Dermis blood vessel endothelial cell (primary cell): ENCODE data around the gene ACADL. TPM values are rescaled to one million over a fixed set of nuclear protein-coding genes. Genes with fewer than 3 reads are reported as not detected.

Source experiments
- DNase-seq: peaks from one replicate; pipeline ENCODE4 v3.0.0; 2010
- total RNA-seq: library from RNA; depleted of rRNA; stranded (reverse); fragments of >200 nt; gene quantifications from 2 replicates; pipeline ENCODE4 v1.2.3, GENCODE V29; 2014

Gene ACADL
- total RNA-seq, 1 donor from 2014 or later, result under 0.01 TPM

DNA sequence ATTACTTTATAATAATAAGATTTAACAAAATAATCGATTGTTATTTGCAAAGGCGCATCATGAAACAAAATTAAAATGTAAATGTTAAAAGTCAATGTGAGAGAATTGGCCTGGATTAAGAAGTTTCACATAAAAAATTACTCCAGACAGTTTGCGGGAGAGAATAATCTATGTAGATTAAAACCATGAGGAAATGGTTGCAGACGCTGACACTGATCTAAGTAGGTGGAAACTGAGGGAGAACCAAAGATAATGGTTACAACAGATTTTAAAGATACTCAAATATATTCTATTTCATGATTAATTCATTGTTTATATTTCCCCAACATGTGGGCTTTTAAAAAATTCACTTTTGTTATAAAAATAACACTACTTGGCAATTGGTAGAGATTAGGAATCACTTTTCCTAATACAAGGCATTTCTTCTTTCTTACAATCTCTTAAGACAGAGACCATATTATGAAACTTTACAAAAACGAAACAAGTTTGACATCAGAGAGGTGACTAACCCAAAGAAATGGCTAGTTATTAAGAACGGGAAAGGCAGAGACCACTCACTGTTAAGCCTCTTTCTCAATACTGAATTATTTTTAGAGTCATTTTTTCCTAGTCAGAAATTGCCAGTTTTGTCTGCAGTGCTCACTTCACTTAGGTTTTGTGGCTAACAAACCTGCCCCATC is 55.6 kb downstream of the ACADL start:
- DNase-seq, result peak; percentile 64

GRCh38 chr2:210167227-210167626 is 58.0 kb downstream of the ACADL start:
- no peak for DNase-seq

GRCh38 chr2:210162466-210163124 is 62.7 kb downstream of the ACADL start:
- no peak for DNase-seq

GRCh38 chr2:210159059-210159458 is 66.2 kb downstream of the ACADL start:
- no peak for DNase-seq

DNA sequence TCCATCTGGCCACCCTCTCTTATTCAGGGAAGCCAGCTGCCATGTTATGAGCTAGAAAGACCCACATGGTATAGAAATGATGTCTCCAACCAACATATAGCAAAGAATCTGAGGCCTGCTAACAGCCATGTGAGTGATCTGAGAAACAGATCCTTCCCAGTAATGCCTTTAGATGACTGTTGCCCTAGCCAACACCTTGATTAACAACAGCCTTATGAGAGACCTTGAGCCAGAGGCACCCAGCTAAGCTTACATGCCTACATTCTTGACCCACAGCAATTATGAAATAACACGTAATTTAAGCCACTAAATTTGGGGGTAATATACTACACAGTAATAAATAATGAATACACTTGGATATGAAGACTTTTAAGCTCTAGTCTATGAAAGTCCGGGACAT is 67.0 kb downstream of the ACADL start:
- DNase-seq, result no peak

- DNase-seq, result no peak
These were observed 67.7 kb downstream of the ACADL start for GRCh38 chr2:210157526-210157925.

DNA sequence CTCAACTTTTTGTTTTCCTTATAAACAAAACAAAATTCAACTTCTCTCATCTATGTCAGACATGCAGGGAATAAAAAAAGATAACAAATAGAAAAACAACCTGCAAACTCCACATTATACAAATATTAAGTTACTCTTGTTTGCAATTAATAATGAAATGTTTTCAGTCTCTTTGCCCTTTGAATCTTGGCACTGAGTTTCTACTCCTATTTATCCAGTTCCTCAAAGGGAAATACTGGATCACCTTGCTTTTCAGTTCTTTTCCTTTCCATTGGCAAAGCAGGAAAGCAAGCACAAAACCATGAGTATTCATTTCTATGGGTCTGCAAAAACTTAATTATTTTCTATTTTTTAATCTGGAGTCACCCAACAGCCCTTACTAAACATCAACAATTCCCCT is 77.6 kb downstream of the ACADL start:
- no peak for DNase-seq

Other genes starting within 250 kb of the ACADL start
- 103 and 144 TPM in 2 replicates for gene RPE, start 222.8 kb downstream of the ACADL start, total RNA-seq
- 14.1 and 29.1 TPM in 2 replicates for gene KANSL1L, start 54.0 kb downstream of the ACADL start, total RNA-seq
- not detected in 2 replicates for gene MYL1, start 89.7 kb upstream of the ACADL start, total RNA-seq